DMS79 treated with DMSO at 0.1 percent for 48 hours (cell line): Measurements from ENCODE around the gene ZNF507.

Experiments
- DNase-seq: peaks from one replicate; lab custom pipeline; 2025; lab: John Stamatoyannopoulos, UW

Gene ZNF507

GRCh38 chr19:32339988-32340874 lies 5.2 kb upstream of the ZNF507 start:
- peak; percentile 10 for DNase-seq

GRCh38 chr19:32342695-32343094 lies 2.7 kb upstream of the ZNF507 start:
- DNase-seq: no peak

- DNase-seq: no peak
Observed at GRCh38 chr19:32343550-32344262, 1.7 kb upstream of the ZNF507 start.

GRCh38 chr19:32346901-32347300 lies 1.5 kb downstream of the ZNF507 start:
- DNase-seq: no peak

- no peak for DNase-seq
Observed at GRCh38 chr19:32347573-32347972, 2.2 kb downstream of the ZNF507 start.

DNA sequence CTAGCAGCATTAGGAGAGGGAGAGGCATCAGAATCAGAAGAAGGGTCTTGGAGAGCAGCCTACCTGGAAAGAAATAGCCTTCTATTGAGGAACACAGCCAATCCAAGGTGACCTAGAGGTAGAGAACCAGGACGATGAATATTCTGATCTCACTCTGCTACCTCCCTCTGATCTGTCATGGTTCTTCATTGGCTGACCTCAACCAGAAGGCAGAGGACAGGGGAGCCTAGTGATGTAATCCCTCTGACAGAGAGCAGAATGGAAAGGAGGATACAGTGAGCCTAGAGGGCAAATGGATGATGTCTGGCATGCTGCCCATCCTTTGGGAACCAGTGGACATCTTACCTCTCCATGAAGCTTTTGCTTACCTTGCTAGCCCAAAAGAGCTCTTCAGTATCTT lies 3.6 kb downstream of the ZNF507 start:
- no peak for DNase-seq

GRCh38 chr19:32349724-32350470 lies 4.5 kb downstream of the ZNF507 start:
- DNase-seq: no peak

DNA sequence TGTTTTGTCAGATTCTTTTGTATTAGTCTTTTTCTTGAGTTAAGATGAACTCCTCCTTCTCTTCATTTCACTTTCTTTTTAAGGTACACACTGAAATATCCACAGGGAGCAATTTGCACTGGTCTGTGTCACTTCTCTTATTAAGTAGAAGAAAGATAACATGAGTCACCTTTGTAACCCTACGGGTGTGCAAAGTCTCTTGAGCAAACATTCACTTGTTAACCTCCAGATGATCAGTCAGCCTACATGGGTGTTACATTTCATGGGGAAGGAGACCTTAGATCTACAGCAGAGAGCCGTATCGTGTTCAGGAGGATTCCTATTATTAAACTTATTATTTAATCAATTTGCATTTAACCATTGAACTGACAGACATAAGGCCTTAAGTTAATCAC lies 5.1 kb downstream of the ZNF507 start:
- DNase-seq: no peak

DNA sequence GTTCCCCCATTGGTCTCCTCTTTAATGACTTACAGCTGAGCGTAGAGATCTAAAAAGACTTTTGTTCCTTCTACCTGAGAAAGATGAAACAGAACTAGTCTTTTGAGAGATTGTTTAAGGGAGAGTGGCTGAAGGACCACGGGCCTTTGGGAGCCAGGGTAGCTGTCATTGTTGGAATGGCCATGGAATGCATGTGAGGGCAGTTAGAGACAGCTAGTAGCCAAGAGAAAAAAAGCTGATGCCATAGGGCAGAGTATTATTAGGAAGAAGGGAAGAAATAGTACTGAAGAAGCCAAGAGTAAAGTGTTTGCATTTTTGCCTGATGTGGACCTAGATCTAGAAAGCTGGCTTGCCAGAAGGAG lies 5.6 kb downstream of the ZNF507 start:
- DNase-seq: no peak

- no peak for DNase-seq
Observed at GRCh38 chr19:32352241-32352630, 6.8 kb downstream of the ZNF507 start.

GRCh38 chr19:32354345-32354744 lies 8.9 kb downstream of the ZNF507 start:
- no peak for DNase-seq

DNA sequence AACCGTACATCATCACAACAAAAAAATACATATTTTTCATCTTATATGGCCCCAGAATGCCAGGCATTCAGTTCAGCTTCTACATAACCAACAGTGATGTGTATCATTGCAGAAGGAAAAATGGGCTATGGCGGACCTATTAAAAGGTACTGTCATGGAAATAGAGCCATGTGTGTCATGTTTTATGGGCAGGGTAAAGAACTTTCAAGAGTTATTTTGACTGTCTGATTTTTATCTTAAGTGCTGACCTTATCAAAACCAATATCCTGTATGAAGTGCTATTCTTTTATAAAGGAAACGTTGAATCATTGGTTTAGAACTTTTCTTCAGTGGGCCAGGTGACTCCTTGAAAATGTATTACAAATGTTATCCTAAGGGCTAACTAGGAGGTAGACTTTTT lies 9.9 kb downstream of the ZNF507 start:
- no peak for DNase-seq

DNA sequence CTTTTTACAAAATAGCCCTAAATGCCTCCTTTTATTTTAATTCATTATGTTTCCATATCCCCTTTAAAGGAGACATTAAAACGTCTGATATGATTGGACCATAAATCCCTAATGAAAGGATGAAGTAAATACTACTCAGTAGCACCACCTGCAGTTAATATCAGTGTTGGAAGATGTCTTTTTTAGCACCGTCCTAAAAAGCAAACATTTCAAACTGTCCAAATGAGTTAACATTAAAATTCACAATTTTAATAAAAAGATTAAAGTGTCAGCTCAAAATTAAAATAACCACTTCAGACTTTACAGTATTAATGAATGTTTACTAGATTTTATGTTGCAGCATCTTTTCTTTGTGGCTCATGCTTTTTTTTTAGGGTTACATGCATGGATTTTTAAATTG lies 12.3 kb downstream of the ZNF507 start:
- DNase-seq: no peak

DNA sequence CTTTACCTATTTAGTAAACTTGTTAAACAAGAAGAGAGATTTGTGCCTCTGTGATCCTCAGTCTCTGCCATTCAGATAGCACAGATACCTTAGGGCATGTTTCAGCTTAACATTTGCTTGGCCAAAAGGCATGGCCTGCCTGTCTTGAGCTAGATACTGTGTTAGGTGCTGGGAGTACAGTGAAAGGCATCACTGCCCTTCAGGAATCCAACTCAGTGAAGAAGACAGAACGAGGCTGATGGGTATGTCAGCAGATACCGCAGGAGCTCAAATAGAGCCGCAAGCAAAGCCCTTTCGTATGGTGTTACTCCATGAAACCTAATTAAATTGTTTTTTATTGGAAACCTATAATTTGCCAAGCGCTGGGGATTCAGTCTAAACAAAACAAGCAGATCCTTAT lies 12.9 kb downstream of the ZNF507 start:
- no peak for DNase-seq

DNA sequence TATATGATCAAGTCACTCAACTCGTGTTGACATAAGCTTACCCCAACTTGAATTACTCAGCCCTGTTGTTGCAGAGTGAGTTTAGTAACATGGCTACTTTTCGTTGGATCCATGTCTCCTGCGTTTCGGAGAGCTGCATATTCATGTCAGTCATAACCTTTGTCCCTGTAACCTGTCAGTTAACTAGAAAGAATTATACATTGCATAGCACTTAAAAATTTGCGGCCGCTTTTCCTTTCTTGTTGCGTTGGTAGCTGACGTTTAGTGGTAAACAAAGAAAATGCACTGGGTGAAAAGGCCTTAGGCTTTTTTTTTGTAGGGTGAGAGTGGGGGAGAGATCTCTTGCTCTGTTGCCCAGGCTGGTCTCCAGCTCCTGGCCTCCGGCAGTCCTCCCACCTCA lies 14.2 kb downstream of the ZNF507 start:
- no peak for DNase-seq

GRCh38 chr19:32361574-32362317 lies 16.3 kb downstream of the ZNF507 start:
- no peak for DNase-seq

DNA sequence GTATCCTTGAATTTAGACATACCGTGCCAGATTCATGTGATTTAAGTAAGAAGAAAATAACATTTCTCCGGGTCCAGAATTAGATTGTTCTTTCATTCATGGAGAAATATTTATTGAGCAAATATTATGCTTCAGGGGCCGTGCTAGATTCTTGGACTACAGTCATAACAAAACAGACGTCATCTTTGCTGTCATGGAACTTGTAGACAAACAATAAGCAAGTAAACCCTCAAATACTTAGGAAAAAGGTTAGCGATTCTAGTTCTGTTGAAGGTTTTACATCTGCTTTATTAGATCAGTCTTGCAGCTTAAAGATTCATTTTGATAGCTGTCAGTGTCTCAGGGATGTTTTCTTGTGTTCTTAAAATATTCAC lies 16.9 kb downstream of the ZNF507 start:
- DNase-seq: no peak

DNA sequence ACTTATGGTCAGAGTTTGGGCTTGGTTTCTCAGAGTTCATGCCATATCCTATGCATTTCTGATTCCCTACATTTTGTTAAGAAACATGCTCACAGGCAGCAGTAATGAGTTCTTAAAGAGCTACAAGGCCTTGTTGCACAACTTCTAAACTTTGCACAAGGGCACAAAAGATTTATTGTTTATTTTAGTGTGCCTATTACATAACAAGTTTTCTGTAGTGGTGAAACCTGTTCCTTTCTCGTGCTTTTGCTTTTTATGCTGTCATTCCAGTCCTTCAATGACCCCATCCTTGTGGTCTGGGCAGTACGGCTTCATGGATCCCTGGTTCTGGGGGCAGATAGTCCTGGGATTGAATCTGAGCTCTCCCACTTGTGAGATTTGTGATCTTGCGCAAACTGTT lies 17.8 kb downstream of the ZNF507 start:
- DNase-seq: no peak

DNA sequence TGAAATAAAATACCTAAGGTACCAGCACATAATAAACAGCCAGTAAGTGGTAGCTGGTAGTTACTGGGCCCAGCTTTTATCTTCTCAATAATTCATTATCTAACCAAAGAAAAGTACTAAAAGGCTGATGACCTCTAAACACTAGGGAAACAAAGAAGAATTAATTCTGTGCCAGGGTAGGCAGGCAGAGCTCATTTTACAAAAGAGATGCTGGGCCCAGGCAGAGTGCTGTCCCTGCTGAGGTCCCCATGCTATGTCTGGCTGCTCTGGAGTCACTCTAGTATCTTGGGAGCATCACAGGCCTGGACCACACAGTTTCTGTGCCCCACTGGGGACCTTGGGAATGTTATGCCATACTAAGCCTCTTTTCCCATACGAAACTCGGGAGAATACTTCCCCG lies 18.2 kb downstream of the ZNF507 start:
- DNase-seq: no peak

GRCh38 chr19:32364040-32364439 lies 18.6 kb downstream of the ZNF507 start:
- no peak for DNase-seq

DNA sequence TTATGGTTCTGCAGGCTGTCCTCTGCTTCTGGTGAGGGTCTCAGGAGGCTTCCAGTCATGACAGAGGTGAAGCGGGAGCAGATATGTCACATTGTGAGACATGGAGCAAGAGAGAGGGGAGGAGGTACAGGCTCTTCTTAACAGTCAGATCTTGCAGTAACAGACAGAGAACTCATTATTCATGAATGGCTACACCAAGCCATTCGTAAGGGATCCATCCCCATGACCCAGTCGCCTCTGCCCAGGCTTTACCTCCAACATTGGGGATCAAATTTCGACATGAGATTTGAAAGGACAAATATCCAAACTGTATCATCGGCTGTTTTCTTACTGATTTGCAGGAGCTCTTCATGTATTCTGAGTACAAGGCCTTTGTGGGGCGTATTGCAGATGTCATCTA lies 21.7 kb downstream of the ZNF507 start:
- no peak for DNase-seq

DNA sequence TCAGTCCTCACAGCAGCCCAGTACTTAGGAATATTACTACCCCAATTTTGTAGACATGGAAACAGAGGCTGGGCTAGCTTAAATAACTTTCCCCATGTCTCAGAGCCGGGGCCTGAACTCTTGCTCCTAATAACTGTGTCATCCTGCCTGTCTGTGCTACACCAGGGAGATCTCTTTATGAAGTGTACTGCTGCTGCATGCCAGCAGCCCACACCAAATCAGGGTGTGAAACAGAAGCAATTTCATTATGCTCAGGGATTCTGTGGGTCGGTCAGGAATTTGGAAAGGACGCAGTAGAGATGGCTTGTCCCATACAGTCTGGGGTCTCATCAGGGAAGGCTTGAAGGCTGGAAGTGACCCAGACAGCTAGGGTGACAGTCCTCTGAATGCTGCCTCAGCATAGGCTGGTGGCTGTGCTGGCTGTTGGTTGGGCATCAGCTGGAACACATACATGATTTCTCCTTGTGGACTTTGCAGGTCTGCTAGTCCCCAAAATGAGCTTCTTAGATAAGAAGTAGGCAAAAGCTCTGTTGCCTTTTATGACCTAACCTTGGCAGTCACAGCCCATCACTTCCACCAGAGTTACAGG lies 22.6 kb downstream of the ZNF507 start:
- no peak for DNase-seq
